SIG-M5 (cell line): ENCODE measurements around the gene ALDH9A1.
"Not testable (repeated sequence)": the region's sequence is repeated elsewhere in the genome, so short reads cannot be mapped to it uniquely, and the experiment has no call there.

Experiments used
- DNase-seq: peaks from one replicate; lab custom pipeline; 2025; lab: John Stamatoyannopoulos, UW

ALDH9A1 gene

DNA sequence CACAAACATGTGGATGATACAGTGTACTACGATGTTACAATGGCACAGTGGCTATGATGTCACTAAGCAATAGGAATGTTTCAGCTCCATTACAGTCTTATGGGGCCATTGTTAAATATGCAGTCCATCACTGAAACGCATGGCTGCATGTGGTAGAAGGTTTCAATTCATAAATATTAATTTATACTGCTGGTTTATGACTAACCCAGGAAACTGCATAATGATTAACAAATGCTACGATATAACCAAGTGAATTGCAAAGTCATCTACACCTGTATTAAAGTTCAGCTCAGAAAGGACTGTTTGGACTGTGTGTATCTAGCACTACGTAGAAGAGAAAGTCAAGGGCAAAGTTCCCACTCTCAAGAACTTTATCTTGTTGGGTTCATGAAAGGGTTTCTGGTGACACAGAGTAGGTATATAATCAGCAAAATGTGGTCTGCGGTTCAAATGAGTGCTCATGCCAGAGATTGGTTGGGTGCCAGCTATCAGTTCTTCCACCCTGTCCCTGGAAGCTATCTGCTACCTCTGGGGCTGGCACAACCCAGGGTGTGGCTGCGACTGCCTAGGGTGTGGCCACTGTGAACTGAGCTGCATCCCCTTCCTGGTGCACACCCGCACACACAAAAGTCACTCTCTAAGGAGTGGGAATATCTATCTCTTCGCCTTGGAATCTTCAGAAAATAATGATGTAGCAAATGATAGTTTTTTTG lies 52.6 kb downstream of the ALDH9A1 start:
- no peak for DNase-seq

- no peak for DNase-seq
These were observed 54.2 kb downstream of the ALDH9A1 start for GRCh38 chr1:165644064-165644735.

GRCh38 chr1:165641231-165641987 lies 57.0 kb downstream of the ALDH9A1 start:
- DNase-seq = no peak

GRCh38 chr1:165639821-165640623 lies 58.3 kb downstream of the ALDH9A1 start:
- no peak for DNase-seq

- not testable (repeated sequence) for DNase-seq
These were observed 60.2 kb downstream of the ALDH9A1 start for GRCh38 chr1:165638211-165638610.

DNA sequence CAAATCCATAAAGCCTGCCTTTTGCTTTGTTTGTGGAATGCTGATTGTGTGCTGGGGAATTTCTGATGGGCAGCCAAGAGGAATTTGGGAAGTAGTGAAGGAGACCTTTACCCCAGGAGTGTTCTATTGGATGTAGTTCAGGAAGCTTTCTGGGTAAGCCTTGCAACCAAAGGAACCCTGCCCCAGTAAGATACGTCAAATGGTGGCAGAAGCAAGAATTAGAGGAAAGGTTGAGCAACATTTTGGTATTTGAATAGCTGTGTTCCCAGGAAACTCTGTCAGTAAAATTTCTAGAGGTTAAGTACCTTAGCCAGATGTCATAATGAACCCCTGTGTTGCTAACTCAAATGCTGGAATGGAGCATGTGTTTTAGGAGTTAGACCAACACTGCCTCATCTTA lies 60.9 kb downstream of the ALDH9A1 start:
- DNase-seq = no peak

DNA sequence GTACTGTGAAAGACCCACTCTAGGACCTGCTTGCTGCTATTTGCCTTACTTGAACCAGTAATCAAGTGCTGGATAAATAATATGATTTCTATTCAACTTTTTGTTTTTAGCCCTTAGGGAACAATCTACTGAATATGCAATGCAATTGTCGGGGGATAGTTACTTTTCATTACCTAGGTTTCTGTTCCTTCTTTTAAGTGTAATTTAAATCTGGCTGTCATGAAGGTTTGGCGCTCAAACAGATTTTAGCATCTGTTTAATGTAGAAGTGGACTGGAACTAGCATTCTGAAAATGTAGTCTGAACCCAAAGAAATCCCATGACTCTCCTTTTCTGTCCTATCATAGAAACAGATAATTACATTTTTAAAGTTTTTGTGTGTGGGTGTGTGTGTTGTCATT lies 62.5 kb downstream of the ALDH9A1 start:
- no peak for DNase-seq

GRCh38 chr1:165635329-165635728 lies 63.0 kb downstream of the ALDH9A1 start:
- DNase-seq = no peak

GRCh38 chr1:165634154-165634921 lies 64.0 kb downstream of the ALDH9A1 start:
- no peak for DNase-seq

GRCh38 chr1:165633614-165634013 lies 64.7 kb downstream of the ALDH9A1 start:
- no peak for DNase-seq

- DNase-seq = no peak
These were observed 65.9 kb downstream of the ALDH9A1 start for GRCh38 chr1:165632491-165632890.

GRCh38 chr1:165632152-165632469 lies 66.3 kb downstream of the ALDH9A1 start:
- DNase-seq = no peak

- peak; percentile 71 for DNase-seq
These were observed 66.8 kb downstream of the ALDH9A1 start for GRCh38 chr1:165631342-165632151.

DNA sequence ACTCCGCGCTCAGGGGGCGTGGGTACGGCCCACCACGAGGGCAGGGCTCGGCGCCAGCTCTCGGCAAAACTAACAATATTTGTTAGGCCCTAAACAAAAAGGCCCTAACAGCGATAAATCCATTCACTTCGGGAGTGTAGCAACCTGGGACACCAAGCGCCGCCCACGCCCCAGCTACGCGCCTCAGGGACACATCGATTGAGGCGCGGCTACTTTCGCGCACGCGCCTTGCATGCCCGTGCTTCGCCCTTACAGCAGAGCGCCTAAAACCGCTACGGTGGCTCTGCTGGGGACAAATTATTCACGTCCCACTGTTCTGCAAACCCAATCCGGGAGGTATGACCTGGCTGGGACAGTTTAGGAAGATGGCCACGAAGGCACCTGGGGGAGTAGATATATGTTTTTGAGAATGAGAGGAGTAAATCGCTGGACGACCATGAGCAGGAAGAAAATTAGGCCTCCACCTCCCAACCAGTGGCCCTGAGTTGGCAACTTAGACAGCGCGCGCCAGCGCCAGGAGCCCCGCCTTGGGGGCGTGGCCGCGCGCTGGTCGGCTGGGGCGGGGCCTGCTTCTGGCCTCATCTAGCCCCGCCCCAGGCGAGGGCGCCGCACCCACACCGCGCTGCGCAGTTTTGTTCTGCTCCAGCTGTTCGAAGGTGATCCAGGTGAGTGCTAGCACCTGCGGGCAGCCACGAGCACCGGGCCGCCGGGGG lies 67.6 kb downstream of the ALDH9A1 start, which contains the start of gene MGST3:
Gene MGST3, plus strand, starts transcription at position 606 of the 713 bp plus-strand sequence. CDS start 18,614 bp downstream, outside the sequence.
- DNase-seq = peak; percentile 82

- DNase-seq = no peak
These were observed 68.3 kb downstream of the ALDH9A1 start for GRCh38 chr1:165629848-165630628.

DNA sequence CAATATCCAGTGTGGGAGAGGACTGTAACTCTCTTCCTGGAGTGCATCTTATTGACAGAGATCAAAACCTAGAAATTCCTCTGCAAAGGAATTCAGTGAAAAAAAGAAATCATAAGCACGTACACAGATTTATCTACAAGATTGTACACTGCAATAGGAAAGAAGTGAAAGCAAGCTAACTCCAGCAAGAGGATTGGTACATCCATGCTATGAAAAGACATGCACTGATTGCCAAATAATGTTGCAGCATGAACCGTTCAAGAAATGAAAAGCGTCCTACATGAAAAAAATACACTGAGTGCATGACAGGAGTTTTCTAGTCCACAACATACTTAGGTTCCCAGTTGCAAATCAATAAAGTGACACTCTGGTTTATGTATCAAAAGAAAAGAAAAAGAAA lies 69.2 kb downstream of the ALDH9A1 start:
- no peak for DNase-seq

- DNase-seq = no peak
These were observed 70.1 kb downstream of the ALDH9A1 start for GRCh38 chr1:165628147-165628822.

DNA sequence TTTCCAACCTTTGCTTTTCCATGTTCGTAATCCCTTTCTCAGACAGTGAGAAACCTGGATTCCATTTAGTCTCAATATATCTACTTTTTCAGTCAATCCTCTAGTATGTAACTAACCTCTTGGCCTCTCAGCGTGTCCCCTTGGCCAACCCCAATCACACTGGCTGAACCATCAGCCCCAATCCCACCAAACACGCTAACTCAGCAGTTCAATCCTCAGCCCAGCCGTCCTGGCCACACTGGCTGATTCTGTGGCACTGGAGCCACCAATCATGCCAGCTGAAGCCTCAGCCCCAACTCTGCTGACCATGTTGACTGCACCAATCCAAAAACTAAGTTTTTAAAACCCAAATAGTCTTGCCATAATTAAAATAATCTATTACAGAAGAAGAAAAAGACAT lies 73.9 kb downstream of the ALDH9A1 start:
- no peak for DNase-seq
